ENCODE results near the gene OXCT2.

The OXCT2 gene

GRCh38 chr1:39737546-39738169 is 33.5 kb downstream of the OXCT2 start:
- Mint-ChIP-seq H3K4me3 (no peak overlapping the region), H3K27me3 (peaks cover 13% of the 10 kb centered on the region), H3K9me3 (ENCODE audit: low read depth) (no peaks in the 10 kb centered on the region), H3K36me3 (peaks cover 15% of the 10 kb centered on the region), H3K27ac (no peak overlapping the region), H3K4me1 (ENCODE audit: low read depth) (peaks cover 25% of the 10 kb centered on the region)

GRCh38 chr1:39735731-39736130 is 35.4 kb downstream of the OXCT2 start:
- peaks cover 8% of the 10 kb centered on the region for H3K36me3 Mint-ChIP-seq
- H3K9me3 Mint-ChIP-seq (ENCODE audit: low read depth), result no peaks in the 10 kb centered on the region
- no peak overlapping the region for H3K4me3 Mint-ChIP-seq
- H3K27ac Mint-ChIP-seq, result no peak overlapping the region
- H3K4me1 Mint-ChIP-seq (ENCODE audit: low read depth), result peaks cover 19% of the 10 kb centered on the region
- H3K27me3 Mint-ChIP-seq, result peaks cover 18% of the 10 kb centered on the region

- H3K36me3 Mint-ChIP-seq, result peaks cover 4% of the 10 kb centered on the region
- no peak overlapping the region for H3K27ac Mint-ChIP-seq
- H3K4me3 Mint-ChIP-seq, result no peak overlapping the region
- no peaks in the 10 kb centered on the region for H3K9me3 Mint-ChIP-seq (ENCODE audit: low read depth)
- no peaks in the 10 kb centered on the region for H3K4me1 Mint-ChIP-seq (ENCODE audit: low read depth)
- peaks cover 40% of the 10 kb centered on the region for H3K27me3 Mint-ChIP-seq
Observed at GRCh38 chr1:39733161-39733560, 38.0 kb downstream of the OXCT2 start.

- Mint-ChIP-seq H3K4me3 (no peak overlapping the region), H3K36me3 (peaks cover 4% of the 10 kb centered on the region), H3K27ac (no peak overlapping the region), H3K27me3 (peaks cover 45% of the 10 kb centered on the region), H3K4me1 (ENCODE audit: low read depth) (peaks cover 4% of the 10 kb centered on the region), H3K9me3 (ENCODE audit: low read depth) (no peaks in the 10 kb centered on the region)
Observed at GRCh38 chr1:39732730-39733129, 38.4 kb downstream of the OXCT2 start.

- Mint-ChIP-seq H3K9me3 (ENCODE audit: low read depth) (no peaks in the 10 kb centered on the region), H3K4me1 (ENCODE audit: low read depth) (peaks cover 6% of the 10 kb centered on the region), H3K27ac (no peak overlapping the region), H3K27me3 (peaks cover 47% of the 10 kb centered on the region), H3K36me3 (no peaks in the 10 kb centered on the region), H3K4me3 (no peak overlapping the region)
Observed at GRCh38 chr1:39729842-39730241, 41.3 kb downstream of the OXCT2 start.

GRCh38 chr1:39729030-39729429 is 42.1 kb downstream of the OXCT2 start:
- no peak overlapping the region for H3K27ac Mint-ChIP-seq
- peaks cover 53% of the 10 kb centered on the region for H3K27me3 Mint-ChIP-seq
- H3K9me3 Mint-ChIP-seq (ENCODE audit: low read depth), result no peaks in the 10 kb centered on the region
- H3K4me1 Mint-ChIP-seq (ENCODE audit: low read depth), result peaks cover 6% of the 10 kb centered on the region
- H3K36me3 Mint-ChIP-seq, result no peaks in the 10 kb centered on the region
- H3K4me3 Mint-ChIP-seq, result no peak overlapping the region

- Mint-ChIP-seq H3K27me3 (peaks cover 49% of the 10 kb centered on the region), H3K36me3 (no peaks in the 10 kb centered on the region), H3K27ac (no peak overlapping the region), H3K4me3 (no peak overlapping the region), H3K9me3 (ENCODE audit: low read depth) (no peaks in the 10 kb centered on the region), H3K4me1 (ENCODE audit: low read depth) (peaks cover 6% of the 10 kb centered on the region)
Observed at GRCh38 chr1:39727932-39728317, 43.2 kb downstream of the OXCT2 start.

GRCh38 chr1:39727221-39727931 is 43.8 kb downstream of the OXCT2 start:
- Mint-ChIP-seq H3K9me3 (ENCODE audit: low read depth) (no peaks in the 10 kb centered on the region), H3K36me3 (no peaks in the 10 kb centered on the region), H3K27ac (no peak overlapping the region), H3K27me3 (peaks cover 47% of the 10 kb centered on the region), H3K4me1 (ENCODE audit: low read depth) (peaks cover 6% of the 10 kb centered on the region), H3K4me3 (no peak overlapping the region)

- Mint-ChIP-seq H3K4me3 (no peak overlapping the region), H3K27me3 (peaks cover 51% of the 10 kb centered on the region), H3K4me1 (ENCODE audit: low read depth) (peaks cover 6% of the 10 kb centered on the region), H3K36me3 (no peaks in the 10 kb centered on the region), H3K9me3 (ENCODE audit: low read depth) (no peaks in the 10 kb centered on the region), H3K27ac (no peak overlapping the region)
Observed at GRCh38 chr1:39726600-39726999, 44.5 kb downstream of the OXCT2 start.

GRCh38 chr1:39722495-39722894 is 48.7 kb downstream of the OXCT2 start:
- H3K27ac Mint-ChIP-seq, result no peak overlapping the region
- no peaks in the 10 kb centered on the region for H3K36me3 Mint-ChIP-seq
- H3K27me3 Mint-ChIP-seq, result peaks cover 31% of the 10 kb centered on the region
- H3K4me3 Mint-ChIP-seq, result no peak overlapping the region
- H3K9me3 Mint-ChIP-seq (ENCODE audit: low read depth), result no peaks in the 10 kb centered on the region
- peaks cover 1% of the 10 kb centered on the region for H3K4me1 Mint-ChIP-seq (ENCODE audit: low read depth)

- Mint-ChIP-seq H3K27me3 (peaks cover 29% of the 10 kb centered on the region), H3K4me3 (no peak overlapping the region), H3K4me1 (ENCODE audit: low read depth) (no peaks in the 10 kb centered on the region), H3K9me3 (ENCODE audit: low read depth) (no peaks in the 10 kb centered on the region), H3K27ac (no peak overlapping the region), H3K36me3 (no peaks in the 10 kb centered on the region)
Observed at GRCh38 chr1:39721664-39722063, 49.5 kb downstream of the OXCT2 start.

- peaks cover 29% of the 10 kb centered on the region for H3K27me3 Mint-ChIP-seq
- H3K4me3 Mint-ChIP-seq, result no peak overlapping the region
- no peak overlapping the region for H3K27ac Mint-ChIP-seq
- no peaks in the 10 kb centered on the region for H3K36me3 Mint-ChIP-seq
- no peaks in the 10 kb centered on the region for H3K4me1 Mint-ChIP-seq (ENCODE audit: low read depth)
- no peaks in the 10 kb centered on the region for H3K9me3 Mint-ChIP-seq (ENCODE audit: low read depth)
Observed at GRCh38 chr1:39720094-39720999, 50.8 kb downstream of the OXCT2 start.

Measured in activated naive CD8-positive, alpha-beta T cell (primary cell).